Activated naive CD4-positive, alpha-beta T cell treated with anti-CD3 and anti-CD28 coated beads for 36 hours (primary cell): ENCODE measurements around the gene PTPRF. TPM values are rescaled to one million over a fixed set of nuclear protein-coding genes. Genes with fewer than 3 reads are reported as not detected.
A peak's percentile ranks its signal among the peaks of the same experiment; 100 is the strongest.

Experiments used
- CTCF ChIA-PET: fragments of 350-600 bp; sonication (Branson Sonifier 250); formaldehyde crosslinking; loops from one replicate; lab custom pipeline; 2021; ENCODE audit warnings: antibody characterized with exemption; lab: Charles Lee
- DNase-seq: peaks from one replicate; pipeline ENCODE4 v3.0.0-alpha.2; 2020
- H3K27ac Mint-ChIP-seq: one replicate; pipeline ENCODE4 v1.8.0; 2021; ENCODE audit warnings: mild to moderate bottlenecking, mixed read lengths
- H3K27me3 Mint-ChIP-seq: one replicate; pipeline ENCODE4 v1.8.0; 2021; ENCODE audit warnings: low read depth, mixed read lengths
- H3K36me3 Mint-ChIP-seq: one replicate; pipeline ENCODE4 v1.8.0; 2021; ENCODE audit warnings: low read depth, mixed read lengths
- H3K4me1 Mint-ChIP-seq: one replicate; pipeline ENCODE4 v1.8.0; 2021; ENCODE audit warnings: low read depth, mixed read lengths
- H3K4me3 Mint-ChIP-seq: one replicate; pipeline ENCODE4 v1.8.0; 2021; ENCODE audit warnings: mild to moderate bottlenecking, moderate library complexity, mixed read lengths
- H3K9me3 Mint-ChIP-seq: one replicate; pipeline ENCODE4 v1.8.0; 2021; ENCODE audit warnings: mixed read lengths
- intact Hi-C: fragments of 100-400 bp; cut with micrococcal nuclease; formaldehyde crosslinking; loops from one replicate; pipeline ENCODE4 v1.15.1; 2023
- total RNA-seq, 2 experiments: library from RNA; stranded (reverse); gene quantifications; one replicate each; pipeline ENCODE4 v1.2.3, GENCODE V29; 2021

The PTPRF gene
- total RNA-seq, 2 experiments from 2014 or later = 1.0 to 2.3 TPM

DNA sequence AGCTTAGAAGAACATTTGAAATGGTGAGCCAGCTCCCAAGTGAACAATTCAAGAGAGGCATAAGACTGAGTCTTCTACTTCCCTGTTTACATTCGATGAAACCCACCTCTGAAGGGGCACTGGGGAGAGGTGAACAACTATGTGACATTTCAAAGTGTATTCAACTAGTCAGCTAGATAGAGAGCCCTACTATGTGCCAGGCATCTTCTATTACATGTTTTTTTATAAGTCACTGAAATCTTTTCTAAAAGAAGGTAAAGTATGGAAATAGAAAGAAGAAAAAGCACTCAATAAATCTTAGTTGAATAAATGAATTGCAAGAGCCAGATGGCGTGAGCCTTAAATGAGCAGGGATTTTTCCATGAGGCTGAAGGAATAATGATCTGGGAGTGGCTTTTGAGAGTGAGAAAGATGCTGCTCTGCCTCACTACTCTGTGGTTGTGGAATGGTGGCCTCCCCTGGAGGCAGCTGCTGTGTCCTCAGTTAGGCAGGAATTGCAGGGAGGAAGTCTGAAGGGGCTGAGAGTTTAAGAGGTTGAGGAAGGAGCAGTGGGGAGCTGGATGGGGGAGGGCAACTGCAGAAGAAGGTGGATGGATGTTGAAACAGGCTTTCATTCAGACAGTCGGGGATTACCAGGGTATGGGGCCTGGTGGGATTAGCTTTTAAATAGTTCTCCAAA lies 10.4 kb upstream of the PTPRF start:
- Mint-ChIP-seq H3K4me1 (no peaks in the 10 kb centered on the region), H3K36me3 (no peaks in the 10 kb centered on the region), H3K9me3 (no peaks in the 10 kb centered on the region), H3K27me3 (peaks cover 25% of the 10 kb centered on the region), H3K27ac (no peak overlapping the region), H3K4me3 (no peak overlapping the region)
- DNase-seq = no peak
- CTCF ChIA-PET = interaction anchor here (0.9 to 1.5 kb wide), 2 partner anchors 9 to 130 kb away, joined by 3 to 5 read pairs; partner anchors contain the start of gene KDM4A
- intact Hi-C loops = no loop called here

DNA sequence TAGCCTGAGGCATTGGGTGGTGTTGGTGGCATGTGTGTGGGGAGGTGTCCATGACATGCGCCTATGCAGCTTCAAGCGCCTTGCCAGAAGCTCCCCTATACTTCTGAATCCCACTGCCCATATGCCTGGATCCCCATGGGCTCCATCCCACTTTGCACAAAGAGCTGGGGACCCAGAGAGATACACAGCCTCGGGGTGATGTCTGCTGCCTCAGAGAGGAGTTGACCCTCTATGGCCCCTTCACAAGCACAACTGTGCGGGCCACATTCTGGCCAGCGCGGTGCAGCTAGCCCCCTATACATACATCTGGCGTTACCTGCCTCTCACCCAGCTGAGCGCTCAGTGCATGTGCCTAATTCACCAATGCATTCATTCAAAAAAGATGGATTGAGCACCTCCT lies 9.6 kb upstream of the PTPRF start:
- peaks cover 25% of the 10 kb centered on the region for H3K27me3 Mint-ChIP-seq
- no peak overlapping the region for H3K27ac Mint-ChIP-seq
- no peaks in the 10 kb centered on the region for H3K4me1 Mint-ChIP-seq
- no peak overlapping the region for H3K4me3 Mint-ChIP-seq
- no peaks in the 10 kb centered on the region for H3K9me3 Mint-ChIP-seq
- CTCF ChIA-PET = interaction anchor here (1.5 to 1.9 kb wide), 2 partner anchors 9 to 414 kb away, joined by 5 read pairs; no protein-coding TSS in a partner anchor
- no peak for DNase-seq
- no peaks in the 10 kb centered on the region for H3K36me3 Mint-ChIP-seq
- intact Hi-C loops = no loop called here

DNA sequence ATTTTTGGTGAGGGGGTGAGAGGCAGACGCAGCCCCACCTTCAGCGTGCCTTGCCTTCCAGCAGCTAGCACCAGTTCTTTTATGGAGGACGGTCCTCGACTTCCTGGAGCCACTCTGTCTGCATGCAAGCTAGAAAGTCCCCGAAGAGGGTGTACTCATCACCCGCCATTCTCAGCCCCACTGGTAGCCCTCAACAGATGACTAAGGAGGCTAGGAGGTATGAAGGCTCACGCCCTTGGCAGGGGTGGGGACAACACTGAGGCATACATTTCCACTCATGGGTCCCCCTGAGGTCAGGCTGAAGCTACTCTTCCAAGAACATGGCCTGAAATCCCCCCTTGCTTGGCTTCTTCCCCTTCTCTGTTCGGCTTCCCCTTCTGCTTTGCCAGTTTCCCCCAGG lies 8.9 kb upstream of the PTPRF start:
- intact Hi-C loops = no loop called here
- H3K9me3 Mint-ChIP-seq = no peaks in the 10 kb centered on the region
- no peaks in the 10 kb centered on the region for H3K36me3 Mint-ChIP-seq
- H3K4me3 Mint-ChIP-seq = no peak overlapping the region
- no peak overlapping the region for H3K27ac Mint-ChIP-seq
- CTCF ChIA-PET = interaction anchor here (1.9 kb wide), 1 partner anchor 413 kb away, joined by 5 read pairs; no protein-coding TSS in a partner anchor
- H3K27me3 Mint-ChIP-seq = peaks cover 25% of the 10 kb centered on the region
- H3K4me1 Mint-ChIP-seq = no peaks in the 10 kb centered on the region
- DNase-seq = no peak

DNA sequence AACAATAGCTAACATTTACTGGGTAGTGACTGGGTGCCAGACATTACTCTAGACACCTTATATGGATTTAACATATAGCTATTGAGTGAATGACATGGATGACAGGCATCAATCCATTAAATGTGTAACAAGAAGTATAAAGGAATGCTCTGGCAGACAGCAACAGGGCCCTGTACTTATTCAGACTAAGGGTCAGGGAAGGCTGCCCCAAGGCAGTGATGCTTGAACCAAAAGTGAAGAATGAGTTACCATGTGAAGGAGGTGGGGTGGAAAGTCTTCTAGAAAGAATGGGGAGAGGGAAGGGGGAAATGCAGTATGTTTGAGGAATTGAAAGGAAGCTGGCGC lies 8.3 kb upstream of the PTPRF start:
- intact Hi-C loops = no loop called here
- H3K36me3 Mint-ChIP-seq = no peaks in the 10 kb centered on the region
- no peak for DNase-seq

DNA sequence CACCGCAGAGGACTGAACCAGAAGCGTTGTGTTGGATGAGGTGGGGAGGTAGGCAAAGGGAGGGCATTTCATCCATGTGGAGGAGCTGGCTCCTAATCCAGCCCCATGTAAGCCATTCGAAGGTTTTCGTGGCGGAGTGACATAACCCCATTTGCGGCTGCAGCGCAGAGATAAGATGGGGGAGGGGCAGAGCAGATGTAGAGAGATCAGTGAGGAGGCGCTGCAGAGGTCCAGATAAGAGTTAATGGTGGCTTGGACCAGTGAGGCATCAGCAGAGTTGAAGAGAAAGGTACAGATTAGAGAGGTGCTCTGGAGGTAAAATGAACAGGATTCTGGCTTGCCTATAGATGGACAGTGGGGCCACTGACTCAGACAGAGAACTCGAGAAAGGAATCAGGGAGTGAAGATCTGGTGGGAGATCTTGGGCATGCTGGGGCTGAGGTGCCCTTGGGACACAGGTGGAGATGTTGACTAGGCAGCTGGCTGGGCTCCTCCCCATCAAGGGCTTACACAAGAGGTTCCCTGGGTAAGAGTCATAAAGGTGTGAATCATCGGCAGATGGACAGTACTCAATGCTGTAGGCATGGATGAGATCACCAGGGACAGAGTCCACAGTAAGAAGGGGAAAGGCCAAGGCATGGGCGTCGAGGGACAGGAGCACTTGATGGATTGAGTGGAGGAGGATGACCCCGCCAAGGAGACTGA lies 7.8 kb upstream of the PTPRF start:
- CTCF ChIA-PET = interaction anchor here (0.6 kb wide), 1 partner anchor 117 kb away, joined by 5 read pairs; no protein-coding TSS in a partner anchor
- H3K27ac Mint-ChIP-seq = no peak overlapping the region
- DNase-seq = no peak
- H3K9me3 Mint-ChIP-seq = no peaks in the 10 kb centered on the region
- intact Hi-C loops = no loop called here
- no peaks in the 10 kb centered on the region for H3K4me1 Mint-ChIP-seq
- peaks cover 25% of the 10 kb centered on the region for H3K27me3 Mint-ChIP-seq
- no peaks in the 10 kb centered on the region for H3K36me3 Mint-ChIP-seq
- H3K4me3 Mint-ChIP-seq = no peak overlapping the region

More for the DNA sequence above, 8.3 kb upstream of the PTPRF start:
- CTCF ChIA-PET = interaction anchor here (1.9 kb wide), 1 partner anchor 412 kb away, joined by 5 read pairs; no protein-coding TSS in a partner anchor
- no peak overlapping the region for H3K27ac Mint-ChIP-seq
- H3K4me3 Mint-ChIP-seq = no peak overlapping the region
- H3K9me3 Mint-ChIP-seq = no peaks in the 10 kb centered on the region
- H3K4me1 Mint-ChIP-seq = no peaks in the 10 kb centered on the region
- peaks cover 25% of the 10 kb centered on the region for H3K27me3 Mint-ChIP-seq

DNA sequence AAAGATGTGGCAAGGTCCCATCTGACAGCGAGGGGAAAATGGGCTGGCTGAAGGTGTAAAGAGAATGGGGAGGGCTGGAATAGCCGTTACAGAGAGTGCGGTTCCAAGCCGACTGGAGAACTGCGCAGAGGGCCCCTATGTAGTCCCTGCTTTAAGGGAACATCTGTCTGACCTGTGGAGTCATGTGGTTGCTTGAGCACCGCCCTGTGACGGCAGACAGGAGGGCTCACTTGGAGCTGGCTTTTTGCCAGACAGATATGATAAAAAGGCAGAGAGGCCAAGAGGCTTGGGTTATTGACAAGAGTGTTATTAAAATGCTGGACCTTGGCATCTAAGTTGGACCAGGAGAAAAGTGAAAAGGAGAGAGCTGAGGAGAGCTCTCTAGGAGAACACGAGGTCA lies 5.9 kb upstream of the PTPRF start:
- CTCF ChIA-PET = interaction anchor here (0.5 to 1.0 kb wide), 2 partner anchors 22 to 410 kb away, joined by 3 to 6 read pairs; no protein-coding TSS in a partner anchor
- H3K27me3 Mint-ChIP-seq = peaks cover 31% of the 10 kb centered on the region
- H3K27ac Mint-ChIP-seq = no peak overlapping the region
- no peaks in the 10 kb centered on the region for H3K9me3 Mint-ChIP-seq
- H3K4me1 Mint-ChIP-seq = peaks cover 6% of the 10 kb centered on the region
- H3K4me3 Mint-ChIP-seq = no peak overlapping the region
- intact Hi-C loops = loop anchor here (5.0 kb wide), 2 partner anchors 127 to 298 kb away; partner anchors contain the start of gene KDM4A
- no peaks in the 10 kb centered on the region for H3K36me3 Mint-ChIP-seq
- no peak for DNase-seq

DNA sequence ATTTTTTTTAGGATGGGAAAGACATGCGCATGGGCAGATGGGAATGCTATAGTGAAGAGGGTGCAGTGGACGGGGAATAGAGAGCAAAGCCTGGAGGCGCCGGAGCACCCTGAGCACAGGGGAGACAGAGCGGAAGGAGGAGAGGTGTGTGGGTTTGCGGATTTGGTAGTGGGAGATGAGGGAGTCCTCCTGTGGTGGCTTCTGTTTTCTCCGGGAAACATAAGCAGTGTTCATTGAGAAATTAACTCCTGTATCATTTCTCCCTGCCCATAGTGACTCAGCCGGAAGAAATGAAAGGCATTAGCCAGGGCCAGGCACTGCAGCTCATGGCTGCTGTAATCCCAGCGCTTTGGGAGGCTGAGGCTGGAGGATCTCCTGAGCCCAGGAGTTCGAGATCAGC lies 4.7 kb upstream of the PTPRF start:
- H3K9me3 Mint-ChIP-seq = no peaks in the 10 kb centered on the region
- no peak overlapping the region for H3K4me3 Mint-ChIP-seq
- no peaks in the 10 kb centered on the region for H3K36me3 Mint-ChIP-seq
- intact Hi-C loops = loop anchor here (5.0 kb wide), 2 partner anchors 126 to 299 kb away; partner anchors contain the start of gene KDM4A
- no peak overlapping the region for H3K27ac Mint-ChIP-seq
- H3K4me1 Mint-ChIP-seq = peaks cover 14% of the 10 kb centered on the region
- H3K27me3 Mint-ChIP-seq = peaks cover 37% of the 10 kb centered on the region
- no peak for DNase-seq
- CTCF ChIA-PET = no interaction called here

DNA sequence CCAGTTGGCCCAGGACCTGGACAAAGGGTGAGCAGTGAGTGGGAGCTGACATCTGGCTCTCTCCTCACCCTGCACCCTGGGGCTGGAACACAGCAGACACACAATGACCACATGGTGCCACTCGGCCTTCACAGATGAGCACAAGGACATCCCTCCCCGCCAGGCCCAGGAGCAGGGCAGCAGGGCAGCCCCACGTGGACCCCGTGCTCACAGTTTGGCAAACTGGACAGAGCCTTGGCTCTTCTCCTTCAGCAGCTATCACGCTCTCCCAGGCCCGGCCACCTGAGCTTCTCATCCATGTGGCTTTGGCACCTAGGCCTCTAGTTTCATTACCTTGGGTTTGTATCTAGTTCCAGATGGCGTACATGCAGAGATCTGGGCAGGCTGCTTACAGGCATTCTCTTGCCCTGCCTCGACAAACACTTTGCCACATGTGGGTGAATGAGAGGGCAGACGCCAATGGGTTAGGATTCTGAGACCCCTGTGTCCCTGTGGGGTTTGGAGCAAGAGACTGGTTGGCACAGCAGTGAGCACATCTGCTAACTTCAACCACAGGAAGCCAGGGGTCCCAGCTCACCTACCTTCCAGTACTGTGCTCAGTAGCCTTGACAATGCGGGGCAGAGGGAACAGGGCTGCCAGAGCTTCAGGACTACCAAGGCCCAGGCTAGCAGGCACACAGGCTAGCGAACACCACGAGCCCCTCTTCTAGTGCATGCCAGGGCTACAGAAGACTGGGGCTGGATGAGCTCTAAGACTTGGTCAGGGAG lies 3.4 kb upstream of the PTPRF start:
- intact Hi-C loops = loop anchor here (5.0 kb wide), 2 partner anchors 125 to 300 kb away; partner anchors contain the start of gene KDM4A
- no peaks in the 10 kb centered on the region for H3K9me3 Mint-ChIP-seq
- no peaks in the 10 kb centered on the region for H3K36me3 Mint-ChIP-seq
- peaks cover 17% of the 10 kb centered on the region for H3K4me1 Mint-ChIP-seq
- H3K4me3 Mint-ChIP-seq = no peak overlapping the region
- H3K27me3 Mint-ChIP-seq = peaks cover 36% of the 10 kb centered on the region
- CTCF ChIA-PET = interaction anchor here (0.6 to 2.3 kb wide), 4 partner anchors 247 to 758 kb away, joined by 3 to 8 read pairs (median 6); no protein-coding TSS in a partner anchor
- DNase-seq = no peak
- H3K27ac Mint-ChIP-seq = no peak overlapping the region

DNA sequence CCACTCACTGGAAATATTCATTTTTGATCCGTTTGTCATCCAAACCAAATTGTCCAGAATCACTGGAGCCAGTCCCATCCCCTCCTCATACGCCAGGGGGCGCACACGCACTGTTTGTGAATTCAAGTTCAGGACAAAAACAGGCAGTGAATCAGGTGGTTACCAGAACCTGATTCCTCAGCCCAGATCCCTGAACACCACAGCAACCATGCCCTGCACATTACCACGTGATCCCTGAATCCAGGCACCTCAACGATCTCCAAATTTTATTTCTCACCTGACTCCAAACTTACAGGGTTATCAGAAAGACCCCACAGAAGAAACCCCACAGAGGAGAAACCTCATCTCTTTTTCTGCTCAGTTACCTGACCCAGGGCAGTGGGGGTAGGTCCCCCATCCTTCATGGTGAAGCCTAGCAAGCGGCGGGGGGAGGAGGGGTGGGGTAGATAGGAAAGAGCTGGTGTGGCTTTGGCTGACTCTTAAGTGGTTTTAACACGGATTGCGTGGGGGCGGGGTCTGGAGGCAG lies 1.4 kb upstream of the PTPRF start:
- Mint-ChIP-seq H3K36me3 (no peaks in the 10 kb centered on the region), H3K9me3 (no peaks in the 10 kb centered on the region), H3K4me3 (no peak overlapping the region), H3K4me1 (peaks cover 17% of the 10 kb centered on the region), H3K27ac (no peak overlapping the region), H3K27me3 (peaks cover 36% of the 10 kb centered on the region)
- CTCF ChIA-PET = interaction anchor here (0.6 to 2.0 kb wide), 9 partner anchors 8 to 464 kb away, joined by 3 to 14 read pairs (median 3); partner anchors contain the start of gene ARTN
- intact Hi-C loops = loop anchor here (1.0 to 5.0 kb wide), 8 partner anchors 111 to 508 kb away; partner anchors contain the start of genes IPO13, KDM4A and ST3GAL3
- DNase-seq = peak; percentile 91

DNA sequence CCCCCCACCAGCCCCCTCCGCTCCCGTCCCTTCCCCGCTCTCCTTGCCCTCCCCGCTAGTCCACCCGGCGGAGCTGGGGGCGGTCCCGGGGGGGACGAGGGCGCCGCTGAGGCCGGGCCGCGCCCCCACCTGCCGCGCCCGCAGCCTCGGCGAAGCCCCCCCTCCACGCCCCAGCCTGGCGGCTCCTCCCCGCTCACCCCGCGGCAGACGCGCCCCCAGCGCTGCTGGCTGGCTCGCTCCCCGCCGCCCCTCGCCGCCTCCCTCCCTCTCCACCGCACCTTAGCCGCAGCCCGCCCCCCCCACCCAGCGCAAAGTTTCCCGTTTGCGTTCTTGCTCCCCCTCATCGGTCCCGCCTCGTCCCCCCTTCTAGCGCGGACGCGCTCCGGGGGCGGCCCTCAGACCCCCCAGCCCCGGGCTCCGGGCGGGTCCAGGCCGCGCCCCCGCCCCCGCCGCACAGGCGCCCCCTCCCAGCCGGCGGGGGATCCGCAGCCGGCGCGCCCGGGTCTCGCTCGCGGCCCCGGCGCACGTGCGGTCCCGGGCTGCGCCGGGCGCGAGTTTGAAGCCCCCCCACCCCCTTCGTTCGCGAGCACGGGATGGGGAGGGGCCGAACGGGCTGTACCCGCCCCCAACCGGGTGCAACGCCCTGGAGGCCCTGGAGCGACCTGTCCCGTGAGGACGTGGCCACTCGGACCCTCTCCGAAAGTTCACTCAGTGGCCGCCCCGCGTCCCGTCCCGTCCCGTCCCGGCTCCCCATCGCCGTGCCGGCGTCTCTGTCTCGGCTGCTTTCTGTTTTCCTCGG lies 623 bp downstream of the PTPRF start:
- CTCF ChIA-PET = interaction anchor here (2.0 kb wide), 1 partner anchor 403 kb away, joined by 14 read pairs; the partner anchor contains the start of gene ARTN
- peaks cover 17% of the 10 kb centered on the region for H3K4me1 Mint-ChIP-seq
- peak overlapping the region; percentile 75 for H3K4me3 Mint-ChIP-seq
- intact Hi-C loops = no loop called here
- no peak for DNase-seq
- H3K36me3 Mint-ChIP-seq = no peaks in the 10 kb centered on the region
- H3K27me3 Mint-ChIP-seq = peaks cover 36% of the 10 kb centered on the region
- no peak overlapping the region for H3K27ac Mint-ChIP-seq
- H3K9me3 Mint-ChIP-seq = no peaks in the 10 kb centered on the region

DNA sequence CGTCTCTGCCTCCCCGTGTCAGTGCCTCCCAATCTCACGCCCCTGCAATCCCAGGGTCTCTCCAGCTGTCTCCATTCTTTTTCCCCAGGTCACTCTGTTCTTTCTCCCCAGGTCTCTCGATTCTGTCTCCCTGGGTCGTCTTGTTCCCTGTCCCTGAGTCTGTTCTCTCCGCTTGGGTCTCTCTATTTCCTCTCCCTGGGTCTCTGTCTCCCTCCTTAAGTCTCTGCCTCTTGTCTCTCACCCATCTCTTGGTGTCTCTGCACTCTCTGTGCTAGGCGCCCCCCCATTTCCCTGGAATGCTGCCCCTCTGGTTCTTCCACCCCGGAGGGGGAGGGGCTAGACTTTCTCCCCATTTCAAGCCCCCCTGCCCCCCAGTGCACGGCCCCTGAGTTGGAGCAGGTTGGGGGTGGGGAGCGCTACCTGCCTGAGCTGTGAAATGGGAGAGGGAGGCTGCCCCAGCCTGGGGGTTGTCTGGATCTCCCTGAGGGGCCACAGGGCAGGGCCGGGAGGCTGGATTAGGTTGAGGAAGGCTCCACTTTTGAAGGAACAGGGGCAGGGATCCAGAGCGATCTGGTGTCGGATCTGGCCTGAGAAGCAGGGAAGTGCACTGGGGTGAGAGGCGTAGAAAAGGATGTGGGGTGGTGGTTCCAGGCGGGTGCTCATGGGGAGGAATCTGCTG lies 1.4 kb downstream of the PTPRF start:
- no peaks in the 10 kb centered on the region for H3K9me3 Mint-ChIP-seq
- intact Hi-C loops = no loop called here
- CTCF ChIA-PET = no interaction called here
- peaks cover 17% of the 10 kb centered on the region for H3K4me1 Mint-ChIP-seq
- H3K36me3 Mint-ChIP-seq = no peaks in the 10 kb centered on the region
- DNase-seq = no peak
- no peak overlapping the region for H3K27ac Mint-ChIP-seq
- peaks cover 36% of the 10 kb centered on the region for H3K27me3 Mint-ChIP-seq
- H3K4me3 Mint-ChIP-seq = peak overlapping the region; percentile 75
